ENCODE data around the gene NR5A2. TPM values are rescaled to one million over a fixed set of nuclear protein-coding genes. Genes with fewer than 3 reads are reported as not detected.

NR5A2 gene
- 0.69 TPM for total RNA-seq

DNA sequence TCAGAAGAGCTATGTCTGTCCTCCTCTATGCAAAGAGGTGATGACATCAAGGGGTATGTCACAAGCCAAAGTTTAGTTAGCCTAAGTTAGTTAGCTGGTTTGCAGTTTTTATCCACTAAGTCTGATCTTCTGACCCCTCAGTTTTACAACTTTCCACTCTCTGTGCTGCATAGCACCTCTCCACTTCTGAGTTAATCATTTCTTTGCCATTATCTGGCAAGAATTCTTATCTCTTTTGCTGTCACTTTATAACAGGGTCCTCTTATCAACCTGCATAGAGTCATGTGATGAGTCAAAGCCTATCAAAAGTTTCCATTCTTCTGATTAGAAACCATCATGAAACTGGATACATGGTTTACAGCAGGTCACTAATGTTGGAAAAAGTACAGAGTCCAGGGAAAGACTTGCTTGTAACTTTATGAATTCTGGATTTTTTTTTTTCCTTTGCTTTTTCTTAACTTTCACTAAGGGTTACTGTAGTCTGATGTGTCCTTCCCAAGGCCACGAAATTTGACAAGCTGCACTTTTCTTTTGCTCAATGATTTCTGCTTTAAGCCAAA is at the start of gene NR5A2:
TSS of gene NR5A2 (plus strand) at position 447 of the 560 bp plus-strand sequence. CDS start 138 bp downstream, outside the sequence.

Small RNAs within 50 kb of the gene (small RNA-seq; reads per million reads assigned to genes)
- gene RNU6-570P (not detected), gene RNU6-609P (not detected), gene RNU6-716P (not detected)

All from diencephalon (tissue), 1 donor.